ENCODE data around the gene CADPS2.

GRCh38 chr7:122881324-122881723, 4.9 kb downstream of the CADPS2 start:
- TF ChIP-seq CTCF (IDR thresholded peaks at IDR 0.05; ENCODE audit: borderline replicate concordance, extremely low read depth, low read length, poor library complexity, severe bottlenecking) (no peak), EZH2 (IDR thresholded peaks at IDR 0.05; ENCODE audit: borderline replicate concordance, low read depth, low read length, severe bottlenecking) (no peak)
